Natural killer cell (primary cell): ENCODE data around the gene PLPPR1. TPM values are rescaled to one million over a fixed set of nuclear protein-coding genes. Genes with fewer than 3 reads are reported as not detected.

ENCODE experiments used
- ATAC-seq, 3 donors: fragments of 150-1000 bp in 2 of 3; fragments of 200-7000 bp in 1 of 3; cut with Tn5 transposase; 1 replicate in 1 of 3; 2 replicates in 2 of 3; pipeline ENCODE4 v1.10.0; 2021; ENCODE audit warnings: mild to moderate bottlenecking in 2 of 3, moderate library complexity in 2 of 3
- DNase-seq, 2 donors: peaks; one replicate each; pipeline versions ENCODE4 v3.0.0 to v3.0.0-alpha.2; 2013 to 2021; ENCODE audit warnings: mixed read lengths in 1 of 2
- H3K27ac ChIP-seq: one replicate; pipeline ENCODE4 v1.5.1; 2013; ENCODE audit warnings: mild to moderate bottlenecking, low read length
- H3K27me3 ChIP-seq: one replicate; pipeline ENCODE4 v1.6.1; 2013; ENCODE audit warnings: low read length; ENCODE audit not compliant: control insufficient read depth, insufficient read depth
- H3K36me3 ChIP-seq: one replicate; pipeline ENCODE4 v1.6.1; 2013; ENCODE audit warnings: low read length; ENCODE audit not compliant: control insufficient read depth, insufficient read depth
- H3K4me1 ChIP-seq: one replicate; pipeline ENCODE4 v1.6.1; 2013; ENCODE audit warnings: low read length; ENCODE audit not compliant: control insufficient read depth, insufficient read depth
- H3K4me3 ChIP-seq: one replicate; pipeline ENCODE4 v1.5.1; 2013; ENCODE audit warnings: low read length
- H3K9me3 ChIP-seq: one replicate; pipeline ENCODE4 v1.6.1; 2013; ENCODE audit warnings: low read length; ENCODE audit not compliant: control insufficient read depth, insufficient read depth
- H3K27ac Mint-ChIP-seq, 2 donors: one replicate each; pipeline ENCODE4 v1.8.0; 2022; ENCODE audit warnings: mild to moderate bottlenecking in 2 of 2, mixed read lengths in 2 of 2, moderate library complexity in 1 of 2
- H3K27me3 Mint-ChIP-seq, 2 donors: one replicate each; pipeline ENCODE4 v1.8.0; 2022; ENCODE audit warnings: low read depth in 2 of 2, mixed read lengths in 2 of 2
- H3K36me3 Mint-ChIP-seq: one replicate; pipeline ENCODE4 v1.8.0; 2022; ENCODE audit warnings: mixed read lengths
- H3K4me1 Mint-ChIP-seq, 2 donors: one replicate each; pipeline ENCODE4 v1.8.0; 2022; ENCODE audit warnings: mixed read lengths in 2 of 2
- H3K4me3 Mint-ChIP-seq: one replicate; pipeline ENCODE4 v1.8.0; 2022; ENCODE audit warnings: mild to moderate bottlenecking, moderate library complexity, mixed read lengths
- H3K9me3 Mint-ChIP-seq, 2 donors: one replicate each; pipeline ENCODE4 v1.8.0; 2022; ENCODE audit warnings: mixed read lengths in 2 of 2
- CTCF ChIP-seq: fragments of 200-600 bp; IDR thresholded peaks from one replicate; pipeline ENCODE4 v1.8.0; 2022; ENCODE audit warnings: antibody characterized with exemption
- WGBS: methylation state at CpG from one replicate; pipeline ENCODE4 v1.1.7; 2013; ENCODE audit warnings: missing lambda C conversion rate; ENCODE audit not compliant: insufficient coverage; 5-methylcytosine and 5-hydroxymethylcytosine counted together
- intact Hi-C: fragments of 100-400 bp; cut with micrococcal nuclease; formaldehyde crosslinking; loops from one replicate; pipeline ENCODE4 v1.14.2; 2022
- total RNA-seq, 4 donors: library from RNA; stranded (reverse); fragments of 120-200 nt in 1 of 4; gene quantifications; one replicate each; pipeline versions ENCODE4 v1.2.3 to v1.2.4, GENCODE V29; 2013 to 2022

PLPPR1 gene
- total RNA-seq, 3 donors from 2014 or later (not counting 1 experiment from before 2014, with no cell fraction given): not detected

GRCh38 chr9:101030086-101030391 lies 1.5 kb downstream of the PLPPR1 start:
- Mint-ChIP-seq H3K9me3 (peaks cover 2 to 3% of the 10 kb centered on the region in 2 donors), H3K4me3 (no peak overlapping the region), H3K4me1 (no peaks in the 10 kb centered on the region), H3K36me3 (no peaks in the 10 kb centered on the region), H3K27ac (no peak overlapping the region), H3K27me3 (peaks cover 22 to 37% of the 10 kb centered on the region in 2 donors)
- no peak overlapping the region for H3K27ac ChIP-seq
- H3K4me3 ChIP-seq: no peak overlapping the region
- intact Hi-C loops: no loop called here
- TF ChIP-seq CTCF: no peak
- no peaks in the 10 kb centered on the region for H3K4me1 ChIP-seq
- H3K27me3 ChIP-seq: peaks cover 12% of the 10 kb centered on the region
- H3K9me3 ChIP-seq: peaks cover 5% of the 10 kb centered on the region
- 14% methylated on average over 8 of the region's 8 CpGs for WGBS
- DNase-seq (no peak), ATAC-seq (no peak)
- H3K36me3 ChIP-seq: no peaks in the 10 kb centered on the region

GRCh38 chr9:101032426-101032825 lies 3.9 kb downstream of the PLPPR1 start:
- no peak overlapping the region for H3K4me3 Mint-ChIP-seq
- H3K27ac Mint-ChIP-seq: no peak overlapping the region
- no peaks in the 10 kb centered on the region for H3K36me3 Mint-ChIP-seq
- Histone ChIP-seq H3K4me1 (no peaks in the 10 kb centered on the region), H3K27me3 (peaks cover 12% of the 10 kb centered on the region), H3K4me3 (no peak overlapping the region), H3K9me3 (peaks cover 5% of the 10 kb centered on the region), H3K36me3 (no peaks in the 10 kb centered on the region), H3K27ac (no peak overlapping the region)
- H3K9me3 Mint-ChIP-seq: peaks cover 2 to 3% of the 10 kb centered on the region in 2 donors
- 83% methylated on average over 1 of the region's 1 CpG for WGBS
- peaks cover 18 to 28% of the 10 kb centered on the region in 2 donors for H3K27me3 Mint-ChIP-seq
- intact Hi-C loops: no loop called here
- no peak for TF ChIP-seq CTCF
- no peak for DNase-seq
- ATAC-seq: no peak
- H3K4me1 Mint-ChIP-seq: no peaks in the 10 kb centered on the region

DNA sequence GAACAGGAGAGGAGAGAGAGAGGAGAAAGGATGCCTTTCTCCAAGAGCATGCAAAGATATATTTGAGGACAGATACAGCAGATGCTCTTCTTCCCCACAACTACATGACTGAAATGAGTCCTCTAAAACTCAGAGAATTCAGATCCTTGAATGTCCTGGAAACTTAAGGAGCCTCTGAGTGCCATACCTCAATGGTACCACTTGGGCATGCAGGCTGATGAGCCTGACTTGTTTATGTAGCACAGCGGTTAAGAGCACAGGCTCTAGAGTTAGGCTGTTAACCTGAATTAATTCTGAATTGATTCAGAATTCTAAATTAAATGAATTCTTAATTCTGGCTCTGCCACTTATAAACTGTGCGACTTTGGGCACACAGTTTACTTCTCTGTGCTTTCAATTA lies 5.7 kb downstream of the PLPPR1 start:
- 44% methylated on average over 2 of the region's 2 CpGs for WGBS
- H3K4me3 Mint-ChIP-seq: no peak overlapping the region
- H3K27ac ChIP-seq: no peak overlapping the region
- H3K9me3 ChIP-seq: peaks cover 5% of the 10 kb centered on the region
- intact Hi-C loops: no loop called here
- no peaks in the 10 kb centered on the region for H3K4me1 ChIP-seq
- H3K27me3 Mint-ChIP-seq: peaks cover 15 to 25% of the 10 kb centered on the region in 2 donors
- H3K36me3 Mint-ChIP-seq: no peaks in the 10 kb centered on the region
- no peaks in the 10 kb centered on the region for H3K4me1 Mint-ChIP-seq
- peaks cover 7% of the 10 kb centered on the region for H3K27me3 ChIP-seq
- peaks cover 2 to 3% of the 10 kb centered on the region in 2 donors for H3K9me3 Mint-ChIP-seq
- no peaks in the 10 kb centered on the region for H3K36me3 ChIP-seq
- ATAC-seq (no peak), DNase-seq (no peak)
- no peak overlapping the region for H3K27ac Mint-ChIP-seq
- no peak overlapping the region for H3K4me3 ChIP-seq
- no peak for TF ChIP-seq CTCF

DNA sequence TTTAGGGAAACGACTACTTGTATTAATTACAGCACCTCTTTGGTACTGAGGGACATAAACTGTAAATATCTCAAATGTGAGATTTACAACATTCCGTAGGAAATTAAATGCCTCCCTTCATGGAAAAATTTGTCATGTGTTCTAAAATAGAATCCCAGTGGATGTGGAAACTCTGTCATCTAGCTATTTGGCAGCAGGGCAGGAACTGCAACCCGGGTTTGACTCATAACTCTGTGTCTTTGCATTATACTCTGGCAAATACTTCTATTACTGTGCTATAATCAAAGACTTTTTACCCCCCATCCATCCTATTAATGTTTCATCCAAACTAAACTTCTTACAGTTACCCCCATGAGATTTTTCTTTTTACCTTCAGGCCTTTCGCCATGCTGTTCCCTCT lies 6.6 kb downstream of the PLPPR1 start:
- no peak overlapping the region for H3K4me3 Mint-ChIP-seq

More for the DNA sequence above, 6.6 kb downstream of the PLPPR1 start:
- H3K4me3 ChIP-seq: no peak overlapping the region
- peaks cover 10 to 17% of the 10 kb centered on the region in 2 donors for H3K27me3 Mint-ChIP-seq
- H3K4me1 Mint-ChIP-seq: no peaks in the 10 kb centered on the region
- intact Hi-C loops: no loop called here
- TF ChIP-seq CTCF: no peak
- no peaks in the 10 kb centered on the region for H3K36me3 ChIP-seq
- peaks cover 2% of the 10 kb centered on the region for H3K27me3 ChIP-seq
- H3K9me3 Mint-ChIP-seq: peaks cover 3% of the 10 kb centered on the region in 2 donors
- H3K27ac ChIP-seq: no peak overlapping the region
- no peak for ATAC-seq
- whole genome bisulfite sequencing: 67% methylated on average over 3 of the region's 4 CpGs
- H3K9me3 ChIP-seq: no peaks in the 10 kb centered on the region
- no peaks in the 10 kb centered on the region for H3K4me1 ChIP-seq
- no peak overlapping the region for H3K27ac Mint-ChIP-seq
- DNase-seq: no peak
- H3K36me3 Mint-ChIP-seq: no peaks in the 10 kb centered on the region
